ENCODE data around the gene WSB1.

Gene WSB1

GRCh38 chr17:27362503-27362902 lies 68.6 kb downstream of the WSB1 start:
- no peak for DNase-seq

GRCh38 chr17:27362909-27363308 lies 69.0 kb downstream of the WSB1 start:
- DNase-seq, result no peak

- no peak for DNase-seq
Measured at GRCh38 chr17:27363326-27363725, 69.4 kb downstream of the WSB1 start.

Measured in CD4-positive, alpha-beta T cell treated with Interferon gamma for 1 hour (primary cell).